Activated CD8-positive, alpha-beta memory T cell treated with anti-CD3 and anti-CD28 coated beads for 1 hour (primary cell): Measurements from ENCODE around the gene B4GALNT1.
"Not testable (repeated sequence)": the region's sequence is repeated elsewhere in the genome, so short reads cannot be mapped to it uniquely, and the experiment has no call there.

Source experiments
- DNase-seq, 2 donors: peaks; one replicate each; pipeline ENCODE4 v3.0.0-alpha.2; 2020; ENCODE audit warnings: low read depth in 1 of 2; ENCODE audit errors: extremely low read depth in 1 of 2

Gene B4GALNT1

GRCh38 chr12:57632958-57633840 lies at the start of gene B4GALNT1:
Gene B4GALNT1, minus strand, starts transcription at chr12:57633201. Its CDS starts 1,069 bp downstream, at chr12:57632132.
- peak in 1 of 2 donors; percentile 51 for DNase-seq

DNA sequence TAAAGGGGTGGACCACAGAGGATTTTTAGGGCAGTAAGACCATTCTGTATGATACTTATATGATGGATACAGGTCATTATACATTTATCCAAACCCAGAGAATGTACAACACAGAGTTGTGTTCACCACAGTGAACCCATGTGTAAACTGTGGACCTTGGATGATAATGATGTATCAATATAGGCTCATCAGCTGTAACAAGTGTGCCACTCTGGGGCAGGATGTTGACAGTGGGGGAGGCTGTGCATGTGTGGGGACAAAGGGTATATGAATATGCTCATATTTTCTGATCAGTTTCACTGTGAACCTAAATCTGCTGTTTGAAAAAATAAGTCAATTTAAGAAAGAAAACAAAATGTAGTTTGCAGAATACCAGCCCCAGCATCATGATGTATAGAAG lies 46.7 kb upstream of the B4GALNT1 start:
- DNase-seq: no peak

- not testable (repeated sequence) for DNase-seq
Observed at GRCh38 chr12:57677947-57678346, 44.9 kb upstream of the B4GALNT1 start.

GRCh38 chr12:57674691-57675090 lies 41.7 kb upstream of the B4GALNT1 start:
- no peak for DNase-seq

DNA sequence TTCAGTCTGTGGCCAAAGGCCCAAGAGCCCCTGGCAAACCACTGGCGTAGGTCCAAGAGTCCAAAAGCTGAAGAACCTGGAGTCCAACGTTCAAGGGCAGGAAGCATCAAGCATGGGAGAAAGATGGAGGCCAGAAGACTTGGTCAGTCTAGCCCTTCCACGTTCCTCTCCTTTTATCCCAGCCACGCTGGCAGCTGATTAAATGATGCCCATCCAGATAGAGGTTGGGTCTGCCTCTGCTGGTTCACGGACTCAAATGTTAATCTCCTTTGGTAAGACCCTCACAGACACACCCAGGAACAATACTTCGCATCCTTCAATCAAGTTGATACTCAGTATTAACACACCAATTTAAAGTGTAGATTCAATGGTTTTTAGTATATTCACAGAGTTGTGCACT lies 39.8 kb upstream of the B4GALNT1 start:
- no peak for DNase-seq

DNA sequence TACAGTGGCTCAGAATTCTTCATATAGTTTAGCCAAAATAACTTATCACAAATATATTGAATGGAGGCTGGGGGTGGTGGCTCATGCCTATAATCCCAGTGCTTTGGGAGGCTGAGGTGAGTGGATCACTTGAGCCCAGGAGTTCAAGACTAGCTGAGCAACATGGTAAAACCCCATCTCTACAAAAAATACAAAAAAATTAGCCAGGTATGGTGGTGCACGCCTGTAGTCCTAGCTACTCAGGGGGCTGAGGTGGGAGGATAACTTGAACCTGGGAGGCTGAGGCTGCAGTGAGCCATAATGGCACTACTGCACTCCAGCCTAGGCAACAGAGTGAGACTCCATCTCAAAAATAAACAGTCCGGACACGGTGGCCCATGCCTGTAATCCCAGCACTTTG lies 38.8 kb upstream of the B4GALNT1 start:
- not testable (repeated sequence) for DNase-seq

- DNase-seq: not testable (repeated sequence)
Observed at GRCh38 chr12:57669691-57670090, 36.7 kb upstream of the B4GALNT1 start.

DNA sequence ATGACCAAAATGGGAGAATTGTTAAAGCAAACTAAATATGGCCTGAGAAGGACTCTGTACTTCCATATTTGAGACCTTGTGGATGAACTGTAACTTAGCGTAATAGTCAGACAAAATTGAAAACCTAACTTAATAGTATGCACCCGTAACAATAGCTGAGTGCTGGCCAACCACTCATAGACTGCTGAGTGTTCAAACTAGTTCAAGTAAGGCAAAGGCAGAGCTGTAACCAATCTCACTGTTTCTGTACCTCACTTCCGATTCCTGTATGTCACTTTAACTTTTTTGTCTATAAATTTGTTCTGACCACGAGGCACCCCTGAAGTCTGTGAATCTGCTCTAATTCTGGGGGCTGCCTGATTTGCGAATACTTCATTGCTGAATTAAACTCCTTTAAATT lies 33.9 kb upstream of the B4GALNT1 start:
- DNase-seq: no peak

DNA sequence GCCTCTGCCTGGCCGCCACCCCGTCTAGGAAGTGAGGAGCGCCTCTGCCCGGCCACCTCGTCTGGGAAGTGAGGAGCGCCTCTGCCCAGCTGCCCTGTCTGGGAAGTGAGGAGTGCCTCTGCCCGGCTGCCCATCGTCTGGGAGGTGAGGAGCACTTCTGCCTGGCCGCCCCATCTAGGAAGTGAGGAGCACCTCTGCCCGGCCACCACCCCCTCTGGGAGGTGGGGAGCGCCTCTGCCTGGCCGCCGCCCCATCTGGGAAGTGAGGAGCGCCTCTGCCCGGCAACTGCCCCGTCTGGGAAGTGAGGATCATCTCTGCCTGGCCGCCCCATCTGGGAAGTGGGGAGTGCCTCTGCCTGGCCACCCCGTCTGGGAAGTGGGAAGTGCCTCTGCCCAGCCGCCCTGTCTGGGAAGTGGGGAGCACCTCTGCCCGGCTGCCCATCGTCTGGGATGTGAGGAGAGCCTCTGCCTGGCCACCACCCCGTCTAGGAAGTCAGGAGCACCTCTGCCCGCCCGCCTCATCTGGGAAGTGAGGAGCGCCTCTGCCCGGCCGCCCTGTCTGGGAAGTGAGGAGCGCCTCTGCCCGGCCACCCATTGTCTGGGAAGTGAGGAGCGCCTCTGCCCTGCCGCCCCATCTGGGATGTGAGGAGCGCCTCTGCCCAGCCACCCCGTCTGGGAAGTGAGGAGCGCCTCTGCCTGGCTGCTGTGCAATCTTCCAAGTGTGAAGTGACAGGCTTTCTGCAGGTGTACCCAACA lies 32.2 kb upstream of the B4GALNT1 start:
- DNase-seq: not testable (repeated sequence)

DNA sequence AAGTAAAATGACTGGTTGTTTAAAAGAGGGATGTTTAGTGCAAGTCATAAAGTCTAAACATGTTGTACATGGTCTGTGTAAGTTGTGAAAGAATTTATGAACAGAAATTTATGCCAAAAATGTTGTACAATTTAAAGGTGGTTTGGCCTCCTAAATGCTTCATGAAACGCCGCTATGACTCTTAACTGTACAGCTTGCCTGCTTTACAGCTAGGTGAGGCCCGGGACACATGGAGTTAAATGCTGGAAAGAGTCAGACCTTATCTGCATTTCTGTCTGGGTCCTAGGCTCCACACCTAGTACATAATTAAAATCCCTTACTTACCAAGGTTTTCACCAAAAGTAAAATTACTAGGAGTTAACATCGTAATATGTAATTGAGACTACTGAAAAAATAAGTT lies 28.4 kb upstream of the B4GALNT1 start:
- DNase-seq: no peak

DNA sequence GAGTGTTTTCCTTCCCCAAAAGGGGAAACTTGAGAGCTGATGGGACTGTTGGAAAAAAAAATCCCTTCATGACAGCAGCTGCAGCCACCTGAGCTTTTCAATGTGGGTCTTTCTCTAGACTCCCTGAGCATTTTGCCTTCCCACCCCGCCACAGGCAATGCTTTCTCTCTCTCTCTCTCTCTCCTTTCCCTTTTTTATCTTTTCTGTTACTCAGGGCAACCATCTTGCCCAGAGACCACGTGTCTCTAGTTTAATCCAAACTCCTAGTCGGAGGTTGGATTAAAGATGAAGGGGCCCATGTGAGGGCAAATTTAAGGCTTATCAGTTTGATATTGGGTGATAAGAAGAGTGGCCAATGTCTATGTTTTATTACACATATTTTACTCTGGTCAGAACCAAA lies 25.9 kb upstream of the B4GALNT1 start:
- no peak for DNase-seq

- DNase-seq: no peak
Observed at GRCh38 chr12:57657744-57658143, 24.7 kb upstream of the B4GALNT1 start.

GRCh38 chr12:57656408-57656807 lies 23.4 kb upstream of the B4GALNT1 start:
- DNase-seq: not testable (repeated sequence)

DNA sequence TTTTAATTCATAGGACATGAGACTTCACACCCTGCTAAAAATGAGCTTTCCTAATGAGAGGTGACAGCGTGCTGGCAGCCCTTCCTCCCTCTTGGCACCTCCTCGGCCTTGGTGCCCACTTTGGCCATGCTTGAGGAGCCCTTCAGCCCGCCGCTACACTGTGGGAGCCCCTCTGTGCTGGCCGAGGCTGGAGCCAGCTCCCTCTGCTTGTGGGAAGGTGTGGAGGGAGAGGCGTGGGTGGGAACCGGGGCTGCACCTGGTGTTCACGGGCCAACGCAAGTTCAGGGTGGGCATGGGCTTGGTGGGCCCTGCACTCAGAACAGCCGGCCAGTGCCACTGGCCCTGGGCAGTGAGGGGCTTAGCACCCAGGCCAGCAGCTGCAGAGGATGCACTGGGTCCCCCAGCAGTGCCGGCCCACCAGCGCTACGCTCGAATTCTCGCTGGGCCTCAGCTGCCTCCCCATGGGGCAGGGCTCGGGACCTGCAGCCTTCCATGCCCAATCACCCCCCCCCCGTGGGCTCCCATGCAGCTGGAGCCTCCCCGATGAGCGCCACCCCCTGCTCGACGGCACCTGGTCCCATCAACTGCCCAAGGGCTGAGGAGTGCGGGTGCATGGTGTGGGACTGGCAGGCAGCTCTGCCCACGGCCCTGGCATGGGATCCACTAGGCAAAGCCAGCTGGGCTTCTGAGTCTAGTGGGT lies 22.7 kb upstream of the B4GALNT1 start:
- no peak for DNase-seq

GRCh38 chr12:57654042-57654441 lies 21.0 kb upstream of the B4GALNT1 start:
- DNase-seq: no peak

DNA sequence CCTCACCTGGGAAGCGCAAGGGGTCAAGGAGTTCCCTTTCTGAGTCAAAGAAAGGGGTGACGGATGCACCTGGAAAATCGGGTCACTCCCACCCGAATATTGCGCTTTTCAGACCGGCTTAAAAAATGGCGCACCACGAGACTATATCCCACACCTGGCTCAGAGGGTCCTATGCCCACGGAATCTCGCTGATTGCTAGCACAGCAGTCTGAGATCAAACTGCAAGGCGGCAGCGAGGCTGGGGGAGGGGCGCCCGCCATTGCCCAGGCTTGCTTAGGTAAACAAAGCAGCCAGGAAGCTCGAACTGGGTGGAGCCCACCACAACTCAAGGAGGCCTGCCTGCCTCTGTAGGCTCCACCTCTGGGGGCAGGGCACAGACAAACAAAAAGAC lies 13.7 kb upstream of the B4GALNT1 start:
- DNase-seq: not testable (repeated sequence)

DNA sequence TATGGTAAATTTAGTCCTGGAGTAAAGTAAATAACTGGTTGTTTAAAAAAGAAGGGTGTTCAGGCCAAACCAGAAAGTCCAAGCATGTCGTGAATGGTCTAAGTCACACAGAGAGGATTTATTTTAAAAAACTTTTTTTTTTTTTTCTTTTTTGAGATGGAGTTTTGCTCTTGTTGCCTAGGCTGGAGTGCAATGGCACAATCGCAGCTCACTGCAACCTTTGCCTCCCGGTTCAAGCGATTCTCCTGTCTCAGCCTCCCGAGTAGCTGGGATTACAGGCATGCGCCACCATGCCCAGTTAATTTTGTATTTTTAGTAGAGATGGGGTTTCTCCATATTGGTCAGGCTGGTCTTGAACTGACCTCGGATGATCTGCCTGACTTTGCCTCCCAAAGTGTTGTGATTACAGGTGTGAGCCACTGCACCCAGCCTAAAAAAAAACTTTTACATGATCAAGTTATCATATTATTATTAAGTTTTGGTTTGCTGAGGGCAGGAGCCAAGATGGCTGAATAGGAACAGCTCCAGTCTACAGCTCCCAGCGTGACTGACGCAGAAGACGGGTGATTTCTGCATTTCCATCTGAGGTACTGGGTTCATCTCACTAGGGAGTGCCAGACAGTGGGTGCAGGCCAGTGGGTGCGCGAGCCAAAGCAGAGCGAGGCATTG lies 13.1 kb upstream of the B4GALNT1 start:
- not testable (repeated sequence) for DNase-seq

DNA sequence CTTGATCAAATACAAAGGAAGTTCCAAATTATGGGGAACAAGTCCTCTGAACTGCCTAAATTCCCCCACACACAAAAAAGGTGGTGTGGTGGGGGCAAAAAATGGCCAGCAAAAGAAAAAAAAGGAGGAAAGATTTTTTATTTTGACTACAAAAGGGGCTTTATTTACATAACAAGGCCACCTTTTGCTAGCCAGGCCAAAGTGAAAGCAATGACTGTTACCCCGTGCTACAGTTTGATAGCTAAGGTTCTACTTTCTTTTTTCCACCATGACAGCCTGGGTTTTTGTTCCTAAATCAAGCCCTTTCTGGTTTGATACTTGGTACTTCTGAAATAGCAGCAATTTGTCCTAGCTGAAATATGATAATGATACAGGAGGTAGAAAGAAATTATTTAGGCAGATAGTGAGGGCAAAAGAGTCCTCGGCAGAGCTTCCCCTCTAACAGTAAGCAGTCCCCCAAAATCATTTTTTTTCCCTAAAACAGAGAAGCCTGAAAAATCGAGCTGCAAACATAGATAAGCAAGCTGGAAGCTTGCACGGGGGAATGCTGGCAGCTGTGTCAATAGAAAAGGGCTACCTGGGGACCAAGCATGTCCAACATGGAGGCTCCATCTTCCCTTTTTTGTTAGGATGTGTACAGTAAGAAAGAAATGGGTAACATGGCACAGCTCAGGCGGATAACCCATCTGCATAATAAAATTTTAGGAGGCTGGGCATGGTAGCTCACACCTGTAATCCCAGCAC lies 8.9 kb upstream of the B4GALNT1 start:
- DNase-seq: no peak

GRCh38 chr12:57640175-57641042 lies 7.4 kb upstream of the B4GALNT1 start:
- DNase-seq: no peak
